T-helper 1 cell treated with Interleukin-12 subunit alpha and Interleukin-12 subunit beta and Interleukin-4 antibody, amounts not matched to agents 30 ng/mL and 1 ng/mL, for 36 hours (primary cell): Measurements from ENCODE around the gene SCN10A. TPM values are rescaled to one million over a fixed set of nuclear protein-coding genes. Genes with fewer than 3 reads are reported as not detected.

Source experiments
- intact Hi-C: fragments of 100-400 bp; cut with micrococcal nuclease; formaldehyde crosslinking; loops from one replicate; pipeline ENCODE4 v1.15.1; 2024
- total RNA-seq: library from RNA; stranded (reverse); gene quantifications from 2 replicates; pipeline ENCODE4 v1.2.3, GENCODE V29; 2022

The SCN10A gene
- total RNA-seq, 1 donor from 2014 or later = not detected

DNA sequence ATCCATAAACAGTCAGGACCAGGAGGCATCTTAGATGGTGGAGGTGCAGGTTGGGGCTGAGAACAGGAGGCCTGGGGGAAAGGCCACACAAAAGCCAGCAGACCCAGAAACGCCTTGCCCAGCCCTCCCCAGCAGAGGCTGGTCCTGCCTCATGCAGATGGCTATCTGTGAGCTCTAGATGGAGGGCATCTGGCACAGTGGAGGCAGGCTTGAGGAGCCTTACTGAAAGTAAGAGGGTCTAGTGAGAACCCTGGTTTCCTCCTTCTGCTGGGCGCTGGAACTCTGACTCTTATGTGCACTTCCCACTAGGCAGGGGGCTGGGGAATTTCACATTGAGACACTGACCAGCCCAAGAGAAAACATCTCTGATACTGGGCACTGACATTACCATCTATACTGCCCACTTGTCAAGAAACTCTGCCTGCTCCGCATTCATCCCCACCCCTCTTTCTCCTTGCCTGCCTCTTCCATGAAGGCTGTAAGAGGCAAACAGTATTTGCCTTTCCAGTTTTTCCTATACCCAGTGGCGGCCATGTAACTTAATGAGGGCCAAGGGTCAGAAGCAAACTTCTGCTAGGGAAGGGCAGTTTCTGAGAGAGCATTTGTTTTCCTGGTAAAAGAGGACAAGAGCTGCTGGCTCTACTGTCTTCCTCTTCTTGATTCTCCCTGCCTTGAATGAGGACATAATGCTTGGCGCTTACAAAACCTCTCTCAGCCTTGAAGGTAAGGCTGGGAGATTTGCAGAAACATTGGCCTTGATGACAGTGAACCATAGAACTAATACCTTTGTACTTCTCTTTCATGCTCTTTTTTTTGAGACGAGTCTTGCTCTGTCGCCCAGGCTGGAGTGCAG, 162.1 kb downstream of the SCN10A start:
- intact Hi-C loops = loop anchor here (5.0 to 10.0 kb wide), 3 partner anchors 537 to 797 kb away; no protein-coding TSS in a partner anchor

DNA sequence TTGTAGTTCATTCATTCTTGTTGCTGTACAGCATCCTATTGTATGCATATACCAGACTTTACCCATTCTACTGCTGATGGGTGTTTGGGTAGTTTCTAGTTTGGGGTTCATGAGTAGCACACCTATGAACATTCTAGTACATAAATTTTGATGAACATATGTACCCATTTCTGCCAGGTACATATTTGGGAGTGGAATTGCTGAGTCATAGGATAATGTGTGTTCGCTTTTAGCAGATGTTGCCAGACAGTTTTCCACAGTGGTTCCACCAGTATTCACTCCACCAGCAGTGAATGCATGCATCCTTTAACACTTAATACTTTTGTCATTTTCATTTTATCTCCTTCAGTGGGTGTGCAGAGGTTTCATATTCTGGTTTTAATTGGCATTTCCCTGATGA, 163.1 kb downstream of the SCN10A start:
- intact Hi-C loops = loop anchor here (5.0 to 10.0 kb wide), 3 partner anchors 536 to 796 kb away; no protein-coding TSS in a partner anchor

DNA sequence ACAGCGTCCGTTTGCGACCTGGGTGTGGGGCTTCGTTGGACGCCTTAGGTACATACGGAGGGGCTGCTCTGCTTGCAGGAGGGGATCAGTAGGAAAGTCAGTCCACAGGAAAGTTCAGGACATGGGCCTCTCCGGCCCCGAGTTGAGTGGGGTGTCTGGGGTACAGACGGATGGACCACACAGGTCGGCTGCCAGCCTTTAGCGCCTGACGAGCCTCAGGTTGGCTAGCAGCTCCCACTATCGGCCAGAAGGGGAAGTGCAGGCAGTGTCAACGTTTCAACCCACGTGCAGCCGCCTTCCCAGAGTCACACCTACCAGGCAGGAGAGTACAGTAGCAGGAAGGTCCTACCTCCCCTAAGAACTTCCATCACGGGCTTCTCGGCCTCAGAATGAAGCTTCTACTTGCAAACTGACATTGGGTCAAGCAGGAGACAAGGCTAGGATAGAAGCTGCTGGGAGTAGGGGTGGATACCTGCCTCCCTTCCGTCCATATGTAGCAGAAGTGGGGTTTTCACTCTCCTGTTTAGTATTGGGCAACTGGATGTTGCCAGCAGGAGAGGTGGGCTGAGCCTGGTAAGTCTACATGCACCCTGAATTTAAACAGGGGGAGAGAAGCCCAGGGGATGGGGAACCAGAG, 164.7 kb downstream of the SCN10A start:
- intact Hi-C loops = loop anchor here (1.0 to 10.0 kb wide), 5 partner anchors 130 to 794 kb away; partner anchors contain the start of gene EXOG

DNA sequence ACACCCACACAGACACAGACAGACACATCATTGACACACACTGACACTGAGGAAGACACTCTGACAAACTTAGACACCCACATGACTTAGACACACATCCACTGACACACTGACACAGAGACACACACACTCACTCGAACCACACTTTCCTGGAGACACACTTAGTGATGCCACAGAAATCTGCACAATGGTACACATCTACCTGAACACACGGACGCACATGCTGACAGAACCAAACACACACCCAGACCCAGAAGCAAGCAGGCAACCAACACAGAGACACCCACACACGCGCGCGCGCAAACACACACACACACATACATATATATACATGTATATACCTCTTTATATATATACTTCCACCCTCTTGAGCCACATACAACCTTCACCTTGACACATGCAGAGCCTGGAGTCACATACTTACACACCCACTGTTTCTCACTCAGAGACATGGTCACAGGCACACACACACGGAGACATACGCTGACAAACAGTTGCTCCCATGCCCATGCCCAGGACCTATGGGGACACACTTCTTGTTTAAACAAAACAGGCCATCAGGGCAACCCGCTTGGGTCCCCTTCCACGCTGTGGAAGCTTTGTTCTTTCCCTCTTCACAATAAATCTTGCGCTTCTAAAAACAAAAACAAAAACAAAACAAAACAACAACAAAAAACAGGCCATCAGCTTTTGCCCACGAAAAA, 165.6 kb downstream of the SCN10A start:
- intact Hi-C loops = loop anchor here (5.0 to 10.0 kb wide), 3 partner anchors 533 to 793 kb away; no protein-coding TSS in a partner anchor

DNA sequence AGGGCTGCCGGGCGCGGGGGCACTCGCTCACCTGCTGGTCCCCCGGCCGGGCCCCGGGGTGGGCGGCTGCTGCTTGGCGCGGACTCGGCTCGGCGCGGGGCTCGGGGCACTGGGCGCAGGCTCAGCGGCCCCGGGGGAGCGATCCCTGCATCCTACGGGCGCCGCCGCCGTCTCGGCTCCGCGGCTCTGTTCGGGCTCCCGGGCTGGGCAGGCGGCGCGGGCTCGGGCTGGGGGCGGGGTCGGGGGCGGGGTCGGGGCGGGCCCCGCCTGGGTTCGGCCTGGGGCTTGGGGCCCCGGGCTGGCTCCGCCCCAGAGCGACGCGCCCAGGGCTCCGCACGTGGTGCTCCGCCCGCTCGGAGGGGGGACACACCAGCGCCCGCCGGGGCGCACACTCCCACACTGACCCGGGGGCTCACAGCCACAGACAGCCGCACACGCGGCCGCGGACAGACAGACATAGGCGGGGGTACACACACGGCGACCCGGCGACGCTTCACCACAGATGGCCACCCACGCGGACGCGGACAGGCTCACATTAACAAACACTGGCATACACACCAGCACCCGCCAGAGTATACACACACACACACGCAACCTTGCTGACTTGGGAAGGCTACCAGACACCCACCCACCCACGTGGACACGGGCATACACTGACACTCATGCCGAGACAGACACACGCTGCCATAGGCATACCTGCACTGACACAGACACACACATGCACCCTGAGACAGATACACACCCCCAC, 166.3 kb downstream of the SCN10A start, which contains the start of gene SCN5A:
TSS of gene SCN5A (minus strand) at position 188 of the 748 bp plus-strand sequence. CDS start 16,380 bp downstream, outside the sequence.
- intact Hi-C loops = loop anchor here (1.0 to 10.0 kb wide), 4 partner anchors 303 to 792 kb away; partner anchors contain the start of gene XYLB

DNA sequence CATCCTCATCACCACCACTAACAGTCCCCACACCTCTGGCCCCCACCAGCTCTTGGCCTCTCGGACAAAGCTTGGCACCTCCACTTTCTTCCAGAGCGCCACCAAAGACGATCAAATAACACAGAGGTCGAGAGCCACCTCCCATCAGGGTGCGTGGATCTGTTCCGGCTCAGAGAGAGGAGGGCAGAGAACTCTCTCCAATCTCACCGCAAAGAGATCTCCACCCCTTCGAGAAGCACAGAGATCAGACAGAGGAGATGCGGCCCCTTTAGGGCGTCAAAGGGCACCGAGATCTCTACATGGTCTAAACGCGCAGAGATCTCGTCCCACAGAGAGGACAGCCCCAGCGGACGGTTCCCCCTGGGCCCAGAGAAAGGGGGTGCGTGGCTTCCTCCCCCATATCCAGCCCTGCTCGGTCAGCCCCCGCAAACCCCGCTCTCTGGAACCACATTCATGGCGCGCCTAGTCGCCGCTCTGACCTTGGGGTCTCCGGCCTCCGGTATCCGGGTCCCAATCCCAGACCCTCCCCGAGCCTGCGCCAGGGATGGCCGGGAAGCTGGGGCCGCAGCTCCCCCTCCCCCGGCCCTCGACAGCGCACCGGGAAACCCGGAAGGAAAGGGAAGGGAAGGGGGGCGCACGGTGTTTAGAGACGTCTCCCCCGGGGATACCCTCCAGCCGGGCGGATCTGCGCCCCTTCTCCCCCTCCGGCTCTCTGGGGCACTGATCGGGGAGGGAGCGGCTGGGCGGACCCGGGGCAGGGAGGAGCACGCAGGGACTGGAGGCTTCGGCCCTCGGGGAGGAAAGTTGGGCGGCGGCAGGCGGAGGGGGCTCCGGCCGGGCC, 167.1 kb downstream of the SCN10A start:
- intact Hi-C loops = loop anchor here (1.0 kb wide), 1 partner anchor 303 kb away; the partner anchor contains the start of gene XYLB

DNA sequence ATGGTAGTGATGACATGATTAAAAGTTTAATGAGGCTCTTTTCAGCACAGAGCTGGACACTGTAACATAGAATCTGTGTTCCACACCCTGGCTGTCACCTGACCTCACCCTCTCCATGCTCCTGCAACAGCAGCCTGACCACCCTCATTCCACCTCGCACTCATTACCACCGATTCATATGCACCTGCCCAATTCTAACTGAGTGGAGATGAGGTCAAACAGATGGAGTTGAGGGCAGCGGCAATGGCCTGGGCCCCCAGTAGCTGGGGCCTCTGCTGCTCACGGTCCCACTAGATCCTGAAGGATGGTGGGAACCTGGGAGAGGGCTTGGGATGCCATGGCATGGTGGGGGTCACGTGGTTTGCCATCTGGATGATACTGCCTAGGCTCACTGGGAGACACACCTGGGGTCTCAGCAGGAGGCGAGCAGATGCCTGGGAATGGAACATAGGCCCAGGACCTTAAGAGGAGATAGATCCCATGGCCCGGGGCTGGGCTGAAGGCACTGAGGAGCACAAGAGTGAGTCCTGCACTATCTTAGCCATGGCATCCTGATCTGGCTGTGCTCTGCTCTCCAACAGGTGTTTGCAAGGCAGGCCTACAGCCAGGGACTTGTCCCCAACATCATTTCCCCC, 167.9 kb downstream of the SCN10A start:
- intact Hi-C loops = no loop called here

DNA sequence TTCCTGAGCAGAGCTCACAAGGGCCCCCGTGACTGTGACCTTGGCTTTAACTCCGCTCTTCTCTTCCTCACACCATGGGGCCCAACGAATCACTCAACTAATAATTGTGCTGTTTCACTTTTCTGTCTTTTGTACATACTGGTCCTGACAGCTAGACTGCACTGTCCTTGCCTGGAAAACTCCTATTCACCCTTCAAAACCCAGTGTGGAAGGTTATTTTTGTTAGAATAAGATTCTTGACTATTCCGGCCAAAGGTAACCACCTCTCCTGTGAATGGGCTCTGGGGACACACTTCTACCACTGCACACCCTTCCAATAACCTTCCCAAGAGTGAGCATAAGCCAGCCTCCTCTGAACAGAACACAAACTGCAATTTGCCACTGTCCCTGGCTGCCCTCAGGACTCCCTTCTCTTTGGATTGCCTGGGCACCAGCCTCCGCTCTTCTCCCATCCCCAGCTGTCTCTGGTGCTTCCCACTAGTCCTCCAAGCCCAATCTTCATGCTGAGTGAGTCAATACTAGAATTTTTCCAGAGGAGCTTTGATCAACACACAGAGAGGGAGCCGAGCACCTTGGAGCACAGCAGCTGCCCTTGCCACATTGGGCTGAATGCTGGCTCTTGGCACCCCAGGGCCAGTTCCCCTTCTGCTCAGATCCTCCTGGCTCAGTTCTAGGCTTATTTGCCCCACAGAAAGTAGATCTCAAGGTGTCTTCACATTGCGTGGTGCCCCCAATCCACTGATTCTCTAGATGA, 168.6 kb downstream of the SCN10A start:
- intact Hi-C loops = loop anchor here (2.0 kb wide), 1 partner anchor 353 kb away; no protein-coding TSS in a partner anchor

Other genes with a start within 250 kb of the SCN10A start
- gene SCN5A, start 166.5 kb downstream of the SCN10A start, total RNA-seq = not detected in 2 replicates
- gene SCN11A, start 235.7 kb upstream of the SCN10A start, total RNA-seq = 0.07 and 0.12 TPM in 2 replicates
- gene WDR48, start 235.8 kb upstream of the SCN10A start, total RNA-seq = 43.0 and 46.4 TPM in 2 replicates